ENCODE measurements around the gene UROC1.

Gene UROC1

DNA sequence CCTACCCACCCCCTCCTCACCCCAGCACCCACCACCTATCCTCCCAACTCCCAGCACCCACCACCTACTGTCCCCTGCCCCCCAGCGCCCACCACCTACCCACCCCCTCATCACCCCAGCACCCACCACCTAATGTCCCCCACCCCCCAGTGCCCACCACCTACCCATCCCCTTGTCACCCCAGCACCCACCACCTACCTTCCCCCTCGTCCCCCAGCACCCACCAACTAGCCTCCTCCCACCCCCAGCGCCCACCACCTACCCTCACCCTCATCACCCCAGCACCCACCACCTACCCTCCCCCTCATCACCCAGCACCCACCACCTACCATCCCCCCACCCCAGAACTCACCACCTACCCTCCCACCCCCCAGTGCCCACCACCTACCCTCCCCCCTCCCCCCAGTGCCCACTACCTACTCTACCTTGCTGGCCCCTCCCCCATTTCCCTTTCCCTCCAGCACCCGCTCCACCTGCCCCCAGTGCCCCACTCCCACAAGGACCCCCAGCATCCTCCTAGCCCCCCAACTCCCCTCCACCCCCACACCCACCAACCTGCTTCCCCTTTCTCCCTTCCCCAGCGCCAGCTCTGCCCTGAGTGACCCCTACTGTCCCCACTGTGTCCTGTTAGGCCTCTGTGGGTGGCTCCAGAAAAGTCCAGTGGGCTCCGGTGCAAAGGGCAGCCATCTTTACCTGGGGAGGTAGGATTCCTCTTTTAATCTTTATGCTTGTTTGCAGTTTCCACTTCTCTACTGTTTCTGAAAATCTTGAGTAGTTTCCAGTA lies 1.2 kb downstream of the UROC1 start:
- DNase-seq (ENCODE audit: extremely low spot score): no peak
- CTCF ChIA-PET: no interaction called here
- POLR2A ChIA-PET: no interaction called here
- no peak for TF ChIP-seq CTBP1 (IDR thresholded peaks at IDR 0.05; ENCODE audit: borderline replicate concordance)
- no peak for TF ChIP-seq ELF4 (IDR thresholded peaks at IDR 0.05)
- no peak for TF ChIP-seq FOXA1 (IDR thresholded peaks at IDR 0.05)

DNA sequence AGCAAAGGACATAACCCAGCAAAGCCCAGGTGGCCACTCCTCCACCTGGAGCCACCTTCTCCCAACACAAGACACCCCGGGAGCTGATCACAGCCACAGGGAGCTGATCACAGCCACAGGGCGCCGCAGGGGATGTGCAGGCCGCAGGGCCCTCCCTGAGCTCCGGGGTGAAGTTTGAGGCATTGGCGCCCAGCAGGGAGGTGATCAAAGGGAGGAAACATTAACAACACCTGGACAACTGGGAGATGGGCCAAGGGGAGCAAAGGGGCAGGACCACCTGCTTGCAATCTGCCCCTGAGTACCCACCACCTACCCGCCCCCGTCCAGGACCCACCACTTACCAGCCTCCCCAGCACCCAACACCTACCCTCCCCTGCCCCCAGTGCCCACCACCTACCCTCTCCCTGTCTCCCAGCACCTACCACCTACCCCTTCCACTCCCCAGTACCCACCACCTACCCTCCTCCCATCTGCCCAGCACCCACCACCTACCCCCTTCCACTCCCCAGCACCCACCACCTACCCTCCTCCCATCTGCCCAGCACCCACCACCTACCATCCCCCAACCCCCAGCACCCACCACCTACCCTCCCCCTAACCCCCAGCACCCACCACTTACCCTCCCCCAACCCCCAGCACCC lies 2.4 kb downstream of the UROC1 start:
- ChIA-PET POLR2A (no interaction called here), CTCF (no interaction called here)
- TF ChIP-seq FOXM1 (IDR thresholded peaks at IDR 0.05; ENCODE audit: borderline replicate concordance) (no peak), NFRKB (IDR thresholded peaks at IDR 0.05) (no peak)
- TF ChIP-seq, protein P1, sequence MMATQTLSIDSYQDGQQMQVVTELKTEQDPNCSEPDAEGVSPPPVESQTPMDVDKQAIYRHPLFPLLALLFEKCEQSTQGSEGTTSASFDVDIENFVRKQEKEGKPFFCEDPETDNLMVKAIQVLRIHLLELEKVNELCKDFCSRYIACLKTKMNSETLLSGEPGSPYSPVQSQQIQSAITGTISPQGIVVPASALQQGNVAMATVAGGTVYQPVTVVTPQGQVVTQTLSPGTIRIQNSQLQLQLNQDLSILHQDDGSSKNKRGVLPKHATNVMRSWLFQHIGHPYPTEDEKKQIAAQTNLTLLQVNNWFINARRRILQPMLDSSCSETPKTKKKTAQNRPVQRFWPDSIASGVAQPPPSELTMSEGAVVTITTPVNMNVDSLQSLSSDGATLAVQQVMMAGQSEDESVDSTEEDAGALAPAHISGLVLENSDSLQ (IDR thresholded peaks at IDR 0.05): no peak
- no peak for DNase-seq (ENCODE audit: extremely low spot score)

DNA sequence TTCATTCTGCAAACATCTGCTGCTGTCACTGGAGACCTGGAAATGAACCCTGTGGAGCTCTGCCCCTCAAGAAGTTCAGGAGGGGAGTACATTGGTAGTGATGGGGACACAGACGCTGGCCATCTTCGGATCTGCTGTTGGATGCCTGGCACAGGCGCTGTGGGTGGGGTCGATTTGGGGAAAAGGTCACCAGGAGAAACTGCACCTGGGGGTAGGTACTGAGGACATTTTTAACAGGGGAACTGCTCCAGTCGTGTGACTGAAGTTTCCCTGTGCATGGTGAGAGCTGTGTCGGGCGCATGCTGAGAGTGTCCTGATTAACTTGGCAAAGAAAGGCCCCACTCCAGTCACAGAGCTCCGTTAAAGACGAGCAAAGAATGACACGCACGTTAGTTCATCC lies 3.4 kb downstream of the UROC1 start:
- no peak for DNase-seq (ENCODE audit: extremely low spot score)
- no peak for TF ChIP-seq ARNT (IDR thresholded peaks at IDR 0.05)
- no peak for TF ChIP-seq FOXK2 (IDR thresholded peaks at IDR 0.05)
- TF ChIP-seq L3MBTL2 (conservative IDR thresholded peaks at IDR 0.05): no peak
- TF ChIP-seq BHLHE40 (IDR thresholded peaks at IDR 0.05; ENCODE audit: borderline replicate concordance): no peak
- no peak for TF ChIP-seq SUZ12 (IDR thresholded peaks at IDR 0.05)
- TF ChIP-seq SP1 (IDR thresholded peaks at IDR 0.05): no peak
- no peak for TF ChIP-seq NFRKB (IDR thresholded peaks at IDR 0.05)
- no peak for TF ChIP-seq HDGF (IDR thresholded peaks at IDR 0.05; ENCODE audit: borderline replicate concordance)
- TF ChIP-seq TARDBP (IDR thresholded peaks at IDR 0.05): no peak
- TF ChIP-seq CTBP1 (IDR thresholded peaks at IDR 0.05; ENCODE audit: borderline replicate concordance): no peak
- TF ChIP-seq ZNF384 (IDR thresholded peaks at IDR 0.05): no peak
- ChIA-PET CTCF (interaction anchor here (1.1 kb wide), 1 partner anchor 9 kb away, joined by 3 read pairs; no protein-coding TSS in a partner anchor), POLR2A (no interaction called here)

DNA sequence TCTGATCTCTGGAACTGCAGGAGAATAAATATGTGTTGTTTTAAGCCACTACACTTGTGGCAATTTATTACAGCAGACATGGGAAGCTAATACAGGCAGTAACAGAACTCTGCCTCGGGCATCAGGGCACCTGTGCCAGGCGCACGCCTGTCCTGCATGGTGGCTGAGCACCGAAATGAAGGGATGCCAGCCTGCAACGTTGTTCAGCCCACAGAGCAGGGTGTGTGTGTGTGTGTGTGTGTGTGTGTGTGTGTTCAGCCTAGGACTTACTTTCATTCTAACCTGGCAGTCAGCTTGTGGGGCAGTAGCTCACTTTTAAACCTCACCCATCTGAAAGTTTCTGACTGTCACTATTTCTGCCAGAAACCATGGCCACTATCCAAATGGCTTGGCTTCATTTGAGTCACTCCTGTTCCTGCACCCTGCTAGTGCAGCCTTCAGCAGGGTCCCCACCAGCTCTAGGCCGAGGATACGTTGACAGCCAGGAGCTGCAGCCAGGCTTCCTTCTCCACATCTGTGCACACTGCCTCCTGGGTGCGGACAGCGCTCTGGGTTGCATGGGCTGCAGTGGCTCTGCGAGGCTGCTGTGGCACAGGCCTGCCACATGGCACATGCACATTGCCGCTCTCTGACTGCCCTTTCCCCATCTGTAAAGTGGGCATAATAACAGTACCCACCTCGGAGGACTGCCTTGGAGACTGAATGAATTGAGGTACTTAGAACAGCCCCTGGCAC lies 4.5 kb downstream of the UROC1 start:
- DNase-seq (ENCODE audit: extremely low spot score): no peak
- POLR2A ChIA-PET: no interaction called here
- CTCF ChIA-PET: interaction anchor here (1.1 kb wide), 1 partner anchor 10 kb away, joined by 3 read pairs; no protein-coding TSS in a partner anchor
- TF ChIP-seq ARNT (IDR thresholded peaks at IDR 0.05): no peak
- TF ChIP-seq FOXM1 (IDR thresholded peaks at IDR 0.05; ENCODE audit: borderline replicate concordance): no peak
- TF ChIP-seq ELF4 (IDR thresholded peaks at IDR 0.05): no peak
- TF ChIP-seq FOXA1 (IDR thresholded peaks at IDR 0.05): no peak
- no peak for TF ChIP-seq CTBP1 (IDR thresholded peaks at IDR 0.05; ENCODE audit: borderline replicate concordance)
- TF ChIP-seq ZNF384 (IDR thresholded peaks at IDR 0.05): no peak
- TF ChIP-seq HDGF (IDR thresholded peaks at IDR 0.05; ENCODE audit: borderline replicate concordance): no peak
- TF ChIP-seq L3MBTL2 (conservative IDR thresholded peaks at IDR 0.05): no peak
- no peak for TF ChIP-seq FOXK2 (IDR thresholded peaks at IDR 0.05)
- no peak for TF ChIP-seq TARDBP (IDR thresholded peaks at IDR 0.05)

DNA sequence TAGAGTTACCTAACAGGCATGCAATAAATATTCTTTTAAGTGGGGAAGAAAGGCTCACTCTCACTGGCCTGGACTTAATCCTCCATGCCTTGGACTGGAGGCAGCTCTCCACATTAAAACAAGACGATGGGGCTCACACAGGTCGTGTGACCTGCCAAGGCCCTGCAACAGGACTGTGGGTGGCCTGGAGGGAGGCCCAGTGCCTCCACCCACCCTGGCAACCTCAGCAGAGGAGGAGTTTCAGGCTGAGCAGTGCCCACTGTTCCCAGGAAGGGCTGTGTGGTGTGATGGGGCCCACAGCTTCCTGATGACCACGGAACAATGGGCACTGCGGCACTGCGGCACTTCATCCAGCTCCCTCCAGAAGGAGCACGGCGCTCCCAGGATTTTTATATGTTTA lies 5.5 kb downstream of the UROC1 start:
- TF ChIP-seq ELF4 (IDR thresholded peaks at IDR 0.05) (no peak), ARNT (IDR thresholded peaks at IDR 0.05) (no peak)
- POLR2A ChIA-PET: no interaction called here
- CTCF ChIA-PET: interaction anchor here (2.1 kb wide), 1 partner anchor 11 kb away, joined by 6 read pairs; the partner anchor contains the start of gene CHST13
- no peak for DNase-seq (ENCODE audit: extremely low spot score)

DNA sequence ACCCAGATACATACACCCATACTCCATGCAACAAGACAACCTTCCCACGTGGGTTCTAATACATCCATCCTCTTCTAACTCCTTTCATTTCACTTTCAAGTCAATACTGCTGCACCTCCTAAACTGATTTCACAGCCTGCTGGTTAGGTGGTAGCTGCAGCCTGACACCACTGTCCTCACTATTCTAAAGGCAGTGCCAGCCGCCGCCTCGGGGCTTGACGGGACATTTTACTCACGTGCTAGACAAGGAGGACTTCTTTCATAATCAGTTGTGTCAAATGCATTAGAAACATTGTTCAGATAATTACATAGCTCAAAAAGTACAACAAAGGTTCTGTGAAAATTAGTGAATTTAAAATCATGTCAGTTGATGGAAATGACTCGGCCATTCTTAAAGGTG lies 6.3 kb downstream of the UROC1 start:
- ChIA-PET POLR2A (no interaction called here), CTCF (interaction anchor here (2.1 kb wide), 1 partner anchor 12 kb away, joined by 6 read pairs; the partner anchor contains the start of gene CHST13)
- DNase-seq (ENCODE audit: extremely low spot score): no peak
- TF ChIP-seq SUZ12 (IDR thresholded peaks at IDR 0.05) (no peak), ARNT (IDR thresholded peaks at IDR 0.05) (no peak), TARDBP (IDR thresholded peaks at IDR 0.05) (no peak), SP1 (IDR thresholded peaks at IDR 0.05) (no peak), FOXK2 (IDR thresholded peaks at IDR 0.05) (no peak), HDGF (IDR thresholded peaks at IDR 0.05; ENCODE audit: borderline replicate concordance) (no peak), BHLHE40 (IDR thresholded peaks at IDR 0.05; ENCODE audit: borderline replicate concordance) (no peak), CTBP1 (IDR thresholded peaks at IDR 0.05; ENCODE audit: borderline replicate concordance) (no peak), FOXA1 (IDR thresholded peaks at IDR 0.05) (no peak), ELF4 (IDR thresholded peaks at IDR 0.05) (no peak), NFRKB (IDR thresholded peaks at IDR 0.05) (no peak), L3MBTL2 (conservative IDR thresholded peaks at IDR 0.05) (no peak), ZNF384 (IDR thresholded peaks at IDR 0.05) (no peak), FOXM1 (IDR thresholded peaks at IDR 0.05; ENCODE audit: borderline replicate concordance) (no peak)
- TF ChIP-seq, protein P1 (IDR thresholded peaks at IDR 0.05): no peak
